Neural crest cell (in vitro differentiated cells): ENCODE results near the gene EYS. TPM values are rescaled to one million over a fixed set of nuclear protein-coding genes. Genes with fewer than 3 reads are reported as not detected.

Experiments
- DNase-seq: peaks from one replicate; pipeline ENCODE4 v3.0.0; 2021; ENCODE audit warnings: low read depth, mixed read lengths, low spot score
- H3K27ac Mint-ChIP-seq: one replicate; pipeline ENCODE4 v1.8.0; 2021; ENCODE audit warnings: mild to moderate bottlenecking, mixed read lengths; ENCODE audit not compliant: unreplicated experiment
- H3K27me3 Mint-ChIP-seq: 2 replicates; pipeline ENCODE4 v1.8.0; 2021; ENCODE audit warnings: low read depth, mild to moderate bottlenecking, mixed read lengths
- H3K36me3 Mint-ChIP-seq: 2 replicates; pipeline ENCODE4 v1.8.0; 2021; ENCODE audit warnings: low read depth, mild to moderate bottlenecking, mixed read lengths
- H3K4me1 Mint-ChIP-seq: 2 replicates; pipeline ENCODE4 v1.8.0; 2021; ENCODE audit warnings: mixed read lengths
- H3K4me3 Mint-ChIP-seq: one replicate; pipeline ENCODE4 v1.8.0; 2021; ENCODE audit warnings: mild to moderate bottlenecking, mixed read lengths
- H3K9me3 Mint-ChIP-seq: 2 replicates; pipeline ENCODE4 v1.8.0; 2021; ENCODE audit warnings: mixed read lengths
- CTCF ChIP-seq: fragments of 200-600 bp; sonication (generic); conservative IDR thresholded peaks from 2 replicates; pipeline ENCODE4 v1.5.0; 2021; ENCODE audit warnings: antibody characterized with exemption, mild to moderate bottlenecking
- total RNA-seq: library from RNA; stranded (reverse); gene quantifications from 2 replicates; pipeline ENCODE4 v1.2.1, GENCODE V29; 2021

Gene EYS
- total RNA-seq, 1 donor from 2014 or later = 0.40 TPM

- Mint-ChIP-seq H3K27me3 (no peaks in the 10 kb centered on the region), H3K9me3 (peaks cover 15% of the 10 kb centered on the region), H3K4me3 (no peak overlapping the region), H3K36me3 (no peaks in the 10 kb centered on the region), H3K27ac (no peak overlapping the region), H3K4me1 (no peaks in the 10 kb centered on the region)
- DNase-seq = no peak
- TF ChIP-seq CTCF = no peak
Measured at GRCh38 chr6:64696053-64696452, 1011.0 kb downstream of the EYS start.

- no peak for DNase-seq
- TF ChIP-seq CTCF = no peak
- Mint-ChIP-seq H3K27ac (no peak overlapping the region), H3K4me3 (no peak overlapping the region), H3K27me3 (no peaks in the 10 kb centered on the region), H3K9me3 (peaks cover 15% of the 10 kb centered on the region), H3K4me1 (no peaks in the 10 kb centered on the region), H3K36me3 (no peaks in the 10 kb centered on the region)
Measured at GRCh38 chr6:64694356-64694755, 1012.7 kb downstream of the EYS start.

- TF ChIP-seq CTCF = no peak
- H3K27me3 Mint-ChIP-seq = no peaks in the 10 kb centered on the region
- H3K4me1 Mint-ChIP-seq = no peaks in the 10 kb centered on the region
- H3K9me3 Mint-ChIP-seq = peaks cover 6% of the 10 kb centered on the region
- H3K36me3 Mint-ChIP-seq = no peaks in the 10 kb centered on the region
- no peak for DNase-seq
- no peak overlapping the region for H3K27ac Mint-ChIP-seq
- no peak overlapping the region for H3K4me3 Mint-ChIP-seq
Measured at GRCh38 chr6:64691064-64691463, 1016.0 kb downstream of the EYS start.

- DNase-seq = no peak
- Mint-ChIP-seq H3K9me3 (peaks cover 3% of the 10 kb centered on the region), H3K36me3 (no peaks in the 10 kb centered on the region), H3K4me1 (no peaks in the 10 kb centered on the region), H3K27ac (no peak overlapping the region), H3K27me3 (no peaks in the 10 kb centered on the region), H3K4me3 (no peak overlapping the region)
- TF ChIP-seq CTCF = no peak
Measured at GRCh38 chr6:64685401-64685800, 1021.6 kb downstream of the EYS start.

GRCh38 chr6:64683682-64684081 lies 1023.3 kb downstream of the EYS start:
- no peak overlapping the region for H3K4me3 Mint-ChIP-seq
- no peaks in the 10 kb centered on the region for H3K36me3 Mint-ChIP-seq
- no peaks in the 10 kb centered on the region for H3K4me1 Mint-ChIP-seq
- peaks cover 3% of the 10 kb centered on the region for H3K9me3 Mint-ChIP-seq
- no peak for DNase-seq
- no peaks in the 10 kb centered on the region for H3K27me3 Mint-ChIP-seq
- no peak overlapping the region for H3K27ac Mint-ChIP-seq
- no peak for TF ChIP-seq CTCF
